Measurements from ENCODE around the gene ZNF618. TPM values are rescaled to one million over a fixed set of nuclear protein-coding genes. Genes with fewer than 3 reads are reported as not detected.

Gene ZNF618
- total RNA-seq, 1 experiment from 2014 or later, result 29.4 TPM

DNA sequence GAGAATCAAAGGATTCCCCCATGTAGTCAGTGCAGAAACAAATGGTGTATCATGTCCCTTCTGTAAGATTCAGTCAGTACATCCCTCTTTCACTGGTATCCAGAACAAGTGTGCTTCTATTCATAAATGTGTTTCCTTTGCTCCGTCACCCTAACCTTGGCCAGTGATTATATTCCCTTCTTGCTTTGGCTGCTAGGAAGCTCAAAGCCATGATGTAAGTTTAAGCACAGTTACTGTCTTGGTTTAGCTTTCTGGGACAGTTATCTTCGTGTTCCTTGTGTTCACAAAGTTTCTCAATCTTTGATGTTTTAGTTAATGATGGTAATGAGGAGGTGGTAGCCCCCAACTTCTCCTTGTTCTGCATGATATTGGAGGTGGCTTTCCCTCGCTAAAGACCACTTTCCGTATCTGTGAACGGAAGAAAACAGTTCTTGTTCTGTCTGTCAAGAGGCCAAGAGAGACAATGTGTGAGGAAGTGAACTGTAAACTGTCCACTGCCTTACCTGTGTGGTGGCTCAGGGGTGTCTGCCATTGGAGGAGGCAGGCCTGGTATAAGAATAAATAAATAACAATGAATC, 204.2 kb downstream of the ZNF618 start:
- Histone ChIP-seq H3K4me3 (ENCODE audit: low read depth, low read length, poor library complexity, severe bottlenecking) (no peak overlapping the region), H3K27ac (ENCODE audit: low read depth, low read length, poor library complexity, severe bottlenecking) (no peak overlapping the region), H3K9me3 (ENCODE audit: low read depth, low read length, poor library complexity, severe bottlenecking) (no peaks in the 10 kb centered on the region), H3K4me1 (ENCODE audit: insufficient read depth, low read length, poor library complexity, severe bottlenecking) (no peaks in the 10 kb centered on the region), H3K27me3 (replicated peaks; ENCODE audit: insufficient read depth, low read depth, low read length, poor library complexity) (peaks cover 3% of the 10 kb centered on the region), H3K36me3 (ENCODE audit: insufficient read depth, low read length, poor library complexity, severe bottlenecking) (no peaks in the 10 kb centered on the region)
- no TSS peak for BruUV-seq (replicated peaks)
- intact Hi-C loops (cut with micrococcal nuclease; ENCODE audit: unreplicated experiment), result no loop called here
- CTCF ChIA-PET, result interaction anchor here (0.5 kb wide), 1 partner anchor 13 kb away, joined by 3 read pairs; no protein-coding TSS in a partner anchor
- no peak for DNase-seq (ENCODE audit: low spot score)
- POLR2A ChIA-PET (ENCODE audit: low non-redundant PET), result no interaction called here
- no peak for TF ChIP-seq CTCF (conservative IDR thresholded peaks at IDR 0.05; ENCODE audit: low read depth, low read length)
- TF ChIP-seq EZH2 (IDR thresholded peaks at IDR 0.05; ENCODE audit: borderline replicate concordance, low read depth, low read length, poor library complexity, severe bottlenecking), result no peak

DNA sequence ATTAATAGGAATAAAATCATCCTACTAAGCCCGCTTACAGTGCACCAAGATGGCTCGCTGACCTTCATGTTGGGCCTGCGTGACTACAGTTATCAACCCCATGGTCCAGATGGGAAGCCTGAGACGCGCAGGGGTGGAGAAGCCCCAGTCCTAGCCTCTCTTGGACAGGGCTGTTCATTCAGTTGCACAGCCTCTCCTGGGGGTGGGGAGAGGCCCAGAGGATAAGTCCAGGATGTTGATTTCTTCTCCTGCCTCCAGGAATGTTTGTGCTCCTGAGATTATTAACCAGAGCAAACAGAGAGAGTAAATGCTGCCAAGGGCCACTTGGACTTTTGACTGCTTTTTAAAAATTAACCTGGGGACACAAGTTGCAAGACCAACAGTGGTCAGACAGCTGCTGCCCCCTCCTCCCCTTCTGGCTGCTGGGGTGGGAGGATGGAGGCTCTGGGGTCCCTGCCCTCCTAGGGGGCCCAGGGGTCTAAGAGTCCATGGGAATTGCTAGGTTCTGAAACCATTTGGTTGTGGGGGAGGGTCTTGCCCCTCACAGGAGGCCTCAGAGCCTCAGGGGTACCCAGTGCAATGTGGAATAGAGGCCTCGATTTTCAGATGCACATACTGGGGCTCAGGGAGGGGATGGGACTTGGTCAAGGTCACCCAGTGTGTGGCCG, 204.8 kb downstream of the ZNF618 start:
- ChIA-PET CTCF (interaction anchor here (0.5 kb wide), 1 partner anchor 13 kb away, joined by 3 read pairs; no protein-coding TSS in a partner anchor), POLR2A (ENCODE audit: low non-redundant PET) (no interaction called here)
- no peak overlapping the region for H3K27ac ChIP-seq (ENCODE audit: low read depth, low read length, poor library complexity, severe bottlenecking)
- no peaks in the 10 kb centered on the region for H3K27me3 ChIP-seq (replicated peaks; ENCODE audit: insufficient read depth, low read depth, low read length, poor library complexity)
- BruUV-seq (replicated peaks), result no TSS peak
- no peak overlapping the region for H3K4me3 ChIP-seq (ENCODE audit: low read depth, low read length, poor library complexity, severe bottlenecking)
- intact Hi-C loops (cut with micrococcal nuclease; ENCODE audit: unreplicated experiment), result no loop called here
- TF ChIP-seq CTCF (conservative IDR thresholded peaks at IDR 0.05; ENCODE audit: low read depth, low read length), result no peak
- TF ChIP-seq EZH2 (IDR thresholded peaks at IDR 0.05; ENCODE audit: borderline replicate concordance, low read depth, low read length, poor library complexity, severe bottlenecking), result no peak
- no peaks in the 10 kb centered on the region for H3K36me3 ChIP-seq (ENCODE audit: insufficient read depth, low read length, poor library complexity, severe bottlenecking)
- H3K9me3 ChIP-seq (ENCODE audit: low read depth, low read length, poor library complexity, severe bottlenecking), result no peaks in the 10 kb centered on the region
- H3K4me1 ChIP-seq (ENCODE audit: insufficient read depth, low read length, poor library complexity, severe bottlenecking), result no peaks in the 10 kb centered on the region
- DNase-seq (ENCODE audit: low spot score), result no peak

- no peaks in the 10 kb centered on the region for H3K27me3 ChIP-seq (replicated peaks; ENCODE audit: insufficient read depth, low read depth, low read length, poor library complexity)
- no TSS peak for BruUV-seq (replicated peaks)
- TF ChIP-seq CTCF (conservative IDR thresholded peaks at IDR 0.05; ENCODE audit: low read depth, low read length) (no peak), EZH2 (IDR thresholded peaks at IDR 0.05; ENCODE audit: borderline replicate concordance, low read depth, low read length, poor library complexity, severe bottlenecking) (no peak)
- no peak for DNase-seq (ENCODE audit: low spot score)
- intact Hi-C loops (cut with micrococcal nuclease; ENCODE audit: unreplicated experiment), result loop anchor here (1.0 kb wide), 1 partner anchor 210 kb away; no protein-coding TSS in a partner anchor
- H3K36me3 ChIP-seq (ENCODE audit: insufficient read depth, low read length, poor library complexity, severe bottlenecking), result no peaks in the 10 kb centered on the region
- H3K9me3 ChIP-seq (ENCODE audit: low read depth, low read length, poor library complexity, severe bottlenecking), result no peaks in the 10 kb centered on the region
- CTCF ChIA-PET, result interaction anchor here (0.9 to 1.4 kb wide), 3 partner anchors 26 to 210 kb away, joined by 3 to 19 read pairs (median 3); no protein-coding TSS in a partner anchor
- H3K27ac ChIP-seq (ENCODE audit: low read depth, low read length, poor library complexity, severe bottlenecking), result no peak overlapping the region
- no peak overlapping the region for H3K4me3 ChIP-seq (ENCODE audit: low read depth, low read length, poor library complexity, severe bottlenecking)
- no peaks in the 10 kb centered on the region for H3K4me1 ChIP-seq (ENCODE audit: insufficient read depth, low read length, poor library complexity, severe bottlenecking)
- POLR2A ChIA-PET (ENCODE audit: low non-redundant PET), result no interaction called here
Observed at GRCh38 chr9:114081441-114082016, 205.4 kb downstream of the ZNF618 start.

Data from A673 (cell line).